HG02970 (cell line): ENCODE measurements around the gene NUDT7.

Experiments used
- ATAC-seq: cut with Tn5 transposase; IDR thresholded peaks from one replicate; pipeline ENCODE4 v1.9.1; 2021; ENCODE audit warnings: mild to moderate bottlenecking, moderate library complexity, moderate number of reproducible peaks; ENCODE audit not compliant: unreplicated experiment, low FRiP score

The NUDT7 gene

DNA sequence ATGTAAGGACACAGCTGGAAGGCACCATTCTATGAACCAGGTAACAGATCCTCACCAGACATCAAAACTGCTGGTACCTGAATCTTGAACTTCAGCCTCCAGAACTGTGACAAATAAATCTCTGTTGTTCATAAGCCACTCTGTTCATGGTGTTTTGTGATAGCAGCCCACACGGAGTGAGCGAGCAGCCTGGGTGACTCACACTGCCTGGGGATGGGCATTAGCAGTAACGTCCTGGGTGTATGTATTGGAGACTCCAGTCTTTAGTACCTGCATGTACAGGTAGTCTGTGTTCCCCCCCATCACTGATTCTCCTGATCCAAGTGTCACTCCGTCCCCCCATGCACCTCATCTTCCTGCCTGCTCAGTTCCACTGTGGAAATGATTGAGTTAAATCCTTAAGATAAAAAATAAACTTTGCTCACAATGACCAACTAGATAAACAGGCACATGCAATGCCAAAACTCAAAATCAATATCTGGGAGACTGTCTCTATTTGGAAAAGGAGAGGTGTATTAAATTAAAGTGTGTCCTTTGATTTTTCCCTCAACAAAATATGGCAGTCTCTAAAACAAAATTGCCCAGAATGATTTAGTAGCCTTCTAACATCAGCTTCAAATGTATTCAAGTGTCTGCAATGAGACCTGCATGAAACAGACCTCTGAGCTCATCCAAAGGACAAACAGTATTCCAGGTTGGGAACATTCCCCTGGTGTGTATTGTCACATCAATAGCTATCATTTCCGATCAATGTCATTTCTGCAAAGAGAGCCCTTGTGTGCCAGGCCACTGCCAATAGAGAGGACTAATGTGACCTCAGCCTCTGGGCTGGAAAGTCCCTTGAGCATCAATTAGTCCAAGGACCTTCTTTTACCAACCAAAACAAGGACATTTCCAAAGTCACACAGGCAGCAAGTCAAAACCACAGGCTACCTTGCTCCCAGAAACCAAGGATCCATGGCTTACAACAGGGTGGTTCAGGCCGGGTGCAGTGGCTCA lies 53.9 kb downstream of the NUDT7 start:
- ATAC-seq = no peak

DNA sequence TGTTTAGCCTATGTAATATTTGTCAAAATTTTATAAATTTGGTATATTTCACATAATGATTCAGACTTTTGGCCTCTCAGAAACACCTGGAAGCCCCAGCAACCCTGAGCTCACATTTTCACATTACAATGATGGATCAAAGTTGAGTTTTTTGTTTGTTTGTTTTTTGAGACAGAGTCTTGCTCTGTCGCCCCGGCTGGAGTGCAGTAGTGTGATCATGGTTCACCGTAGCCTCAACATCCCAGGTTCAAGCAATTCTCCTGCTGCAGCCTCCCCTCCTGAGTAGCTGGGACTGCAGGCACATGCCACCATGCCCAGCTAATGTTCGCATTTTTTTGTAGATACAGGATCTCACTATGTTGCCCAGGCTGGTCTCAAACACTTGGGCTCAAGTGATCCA lies 55.4 kb downstream of the NUDT7 start:
- ATAC-seq = no peak

DNA sequence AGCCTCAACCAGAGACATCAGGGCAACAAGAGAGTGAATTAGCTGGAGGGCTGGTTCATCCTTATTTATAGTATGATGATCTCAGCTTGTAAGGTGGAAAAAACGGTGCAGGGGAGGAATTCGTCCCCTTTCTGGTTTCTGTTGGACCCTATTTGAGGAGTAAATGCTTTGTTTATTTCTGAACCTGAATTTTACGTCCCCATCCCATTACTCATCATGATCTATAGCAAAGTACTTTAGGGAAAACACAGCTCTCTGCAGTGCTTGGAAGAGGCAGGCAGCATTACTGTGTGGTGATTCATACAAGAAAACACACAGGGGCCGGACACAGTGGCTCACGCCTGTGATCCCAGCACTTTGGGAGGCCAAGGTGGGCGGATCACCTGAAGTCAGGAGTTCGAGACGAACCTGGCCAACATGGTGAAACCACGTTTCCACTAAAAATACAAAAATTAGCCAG lies 58.1 kb downstream of the NUDT7 start:
- ATAC-seq = no peak

DNA sequence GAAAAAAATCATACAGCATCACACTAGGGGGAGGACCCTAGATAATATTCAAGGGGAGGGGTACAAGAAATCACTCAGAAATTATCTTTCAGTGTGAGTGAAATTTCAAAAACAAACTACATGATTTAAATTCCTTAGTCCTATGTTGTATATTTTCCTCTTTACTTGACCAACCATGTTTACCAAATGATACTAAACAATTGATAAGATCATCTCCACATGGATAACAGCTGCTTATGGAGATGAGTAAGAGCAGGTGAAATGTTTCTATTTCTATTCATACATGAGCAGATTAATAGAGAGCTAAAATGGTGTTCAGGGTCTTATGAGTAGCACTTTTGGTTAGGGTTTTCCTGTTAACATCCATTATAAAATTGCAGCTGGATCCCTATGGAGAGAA lies 58.8 kb downstream of the NUDT7 start:
- ATAC-seq = no peak

DNA sequence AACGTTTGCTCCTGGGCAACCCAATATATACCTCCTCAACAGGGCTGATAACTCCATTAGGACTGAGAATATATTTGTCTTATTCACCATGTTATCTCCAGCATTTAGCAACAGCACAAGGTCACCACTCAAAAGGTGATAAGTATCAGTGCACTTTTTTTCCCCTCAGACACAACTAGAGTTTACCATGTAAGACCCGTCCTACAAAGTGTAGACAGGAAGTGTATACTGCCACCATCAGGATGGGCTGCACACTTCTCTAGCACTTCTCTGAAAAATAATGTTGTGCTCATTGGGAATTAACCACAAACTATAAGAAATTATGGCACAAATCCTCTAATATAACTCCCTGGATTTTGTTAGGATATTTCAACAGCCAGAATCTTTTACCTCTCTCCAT lies 60.4 kb downstream of the NUDT7 start:
- ATAC-seq = no peak

DNA sequence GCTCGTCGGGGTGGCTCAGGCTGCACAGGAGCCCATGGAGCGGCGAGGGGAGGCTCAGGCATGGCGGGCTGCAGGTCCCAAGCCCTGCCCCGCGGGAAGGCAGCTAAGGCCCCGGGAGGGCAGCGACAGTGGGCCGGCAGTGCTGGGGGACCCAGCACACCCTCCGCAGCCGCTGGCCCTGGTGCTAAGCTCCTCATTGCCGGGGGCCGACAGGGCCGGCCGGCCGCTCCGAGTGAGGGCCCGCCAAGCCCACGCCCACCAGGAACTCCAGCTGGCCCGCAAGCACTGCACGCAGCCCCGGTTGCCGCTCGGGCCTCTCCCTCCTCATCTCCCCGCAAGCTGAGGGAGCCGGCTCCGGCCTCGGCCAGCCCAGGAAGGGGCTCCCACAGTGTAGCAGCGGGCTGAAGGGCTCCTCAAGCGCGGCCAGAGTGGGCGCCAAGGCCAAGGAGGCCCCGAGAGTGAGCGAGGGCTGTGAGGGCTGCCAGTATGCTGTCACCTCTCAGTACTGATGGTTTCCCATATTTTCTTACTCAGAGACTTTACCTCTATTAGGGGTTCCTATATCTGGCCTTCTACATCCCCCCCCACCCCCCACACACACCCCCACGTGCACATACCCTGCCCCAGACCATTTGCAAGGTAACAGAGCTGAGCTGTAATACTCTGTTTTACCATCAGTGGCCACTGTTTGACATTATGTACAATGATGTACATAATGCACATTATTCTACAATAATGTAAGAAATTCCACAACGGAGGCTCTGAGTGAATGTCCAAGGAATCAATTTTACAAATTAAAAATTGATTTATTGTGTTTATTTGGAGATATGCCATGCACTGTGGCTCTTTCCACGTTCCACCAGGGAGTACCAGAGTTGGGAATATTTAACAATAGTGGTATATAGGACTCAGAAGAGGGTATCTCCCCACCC lies 62.4 kb downstream of the NUDT7 start:
- ATAC-seq = no peak

DNA sequence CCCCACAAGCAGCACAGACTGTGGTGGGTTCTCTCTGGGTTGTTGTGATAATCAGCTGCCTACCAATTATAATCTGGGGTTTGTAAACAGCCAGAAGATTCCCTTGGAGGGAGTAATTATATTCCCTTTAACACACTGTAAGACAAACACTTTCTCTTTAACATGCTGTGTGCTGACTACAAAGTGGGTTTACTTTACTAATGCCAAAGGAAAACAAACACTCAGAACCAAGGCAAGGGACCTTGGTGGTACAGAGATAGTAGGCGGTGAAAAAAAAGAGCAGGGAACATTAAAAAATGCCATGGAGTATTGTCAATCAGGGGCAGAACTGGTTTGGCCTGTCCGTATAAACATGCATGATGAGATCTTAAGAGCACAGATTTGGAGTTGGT lies 63.1 kb downstream of the NUDT7 start:
- ATAC-seq = no peak

DNA sequence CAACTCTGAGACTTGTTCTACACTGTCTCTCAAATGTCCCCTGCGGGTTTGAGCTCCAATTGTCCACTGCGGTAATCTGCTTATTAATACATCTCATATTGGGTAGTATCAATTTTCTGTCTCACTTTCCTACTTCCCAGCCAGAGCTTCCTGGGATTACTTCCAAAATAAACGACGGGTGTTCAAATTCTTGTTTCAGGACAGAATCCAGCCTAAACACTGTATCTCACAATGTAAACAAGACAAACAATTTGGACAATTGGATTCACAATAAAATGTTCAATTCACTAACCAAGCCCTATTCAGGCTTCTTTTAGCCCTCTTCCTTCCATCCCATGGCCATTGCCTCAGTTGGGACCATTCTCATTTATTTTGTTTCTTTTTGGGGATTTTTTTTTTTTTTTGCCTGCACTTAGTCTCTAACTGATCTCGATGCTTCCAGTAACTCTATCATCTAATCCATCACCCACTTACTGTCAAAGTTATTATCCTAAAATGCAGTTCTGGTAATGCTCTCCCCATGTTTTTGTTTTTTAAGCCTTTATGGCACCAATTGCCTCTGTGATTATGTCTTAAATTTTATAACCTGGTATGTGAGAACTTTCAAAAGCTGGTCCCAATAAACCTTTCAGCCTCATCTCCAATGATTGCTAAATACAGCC lies 64.0 kb downstream of the NUDT7 start:
- ATAC-seq = no peak

DNA sequence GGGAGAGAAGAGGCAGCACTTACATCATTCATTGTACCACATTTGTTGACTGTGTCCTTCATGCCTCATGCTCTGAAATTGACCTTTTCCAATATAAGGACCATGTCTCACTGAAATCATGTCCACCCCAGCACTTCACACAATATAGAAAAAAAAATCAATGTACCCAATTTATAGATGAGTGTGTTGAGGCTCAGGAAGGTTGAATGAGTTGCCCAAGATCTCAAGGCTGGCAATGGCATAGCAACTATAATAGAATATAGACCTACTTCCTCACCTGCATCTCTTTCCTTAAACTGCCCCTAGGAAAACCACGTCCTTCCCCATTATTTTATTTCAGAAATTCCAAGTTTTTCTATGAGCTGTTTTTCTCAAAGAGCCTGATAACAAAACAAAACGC lies 65.1 kb downstream of the NUDT7 start:
- ATAC-seq = no peak

DNA sequence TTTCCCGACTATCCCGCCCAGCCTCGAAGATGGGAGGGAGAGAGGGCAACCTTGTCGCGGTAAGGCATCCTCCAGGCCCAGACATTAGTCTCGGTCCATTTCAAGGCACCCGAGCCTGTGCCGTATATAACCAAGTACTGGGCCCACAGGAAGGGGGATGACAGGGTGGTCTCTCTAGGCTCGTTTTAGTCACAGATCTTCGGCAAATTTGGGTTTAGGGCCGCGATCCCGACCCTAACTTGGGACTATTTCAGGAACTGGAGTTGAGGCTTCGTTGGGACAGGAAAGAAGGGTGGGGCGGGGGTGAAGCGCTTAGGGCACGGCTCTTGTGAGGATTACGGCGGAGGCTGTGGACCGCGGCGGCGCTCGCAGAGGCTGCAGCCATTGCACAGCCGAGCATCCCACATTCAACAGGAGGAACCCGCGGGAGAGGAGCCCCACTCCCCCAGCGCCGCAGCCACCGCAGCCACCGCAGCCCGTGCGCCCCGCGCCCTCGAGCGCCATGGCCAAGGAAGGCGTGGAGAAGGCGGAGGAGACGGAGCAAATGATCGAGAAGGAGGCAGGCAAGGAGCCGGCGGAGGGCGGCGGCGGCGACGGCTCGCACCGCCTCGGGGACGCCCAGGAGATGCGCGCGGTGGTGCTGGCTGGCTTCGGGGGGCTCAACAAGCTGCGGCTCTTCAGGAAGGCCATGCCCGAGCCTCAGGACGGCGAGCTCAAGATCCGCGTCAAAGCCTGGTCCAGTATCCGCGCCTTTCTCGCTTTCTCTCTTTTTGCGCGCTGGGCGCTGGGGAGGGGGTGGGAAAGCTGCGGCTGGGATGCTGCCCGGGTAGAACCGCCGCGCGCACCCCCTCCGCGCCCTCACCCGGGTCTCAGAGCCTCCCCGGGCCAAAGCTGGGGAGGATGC lies 66.1 kb downstream of the NUDT7 start, which contains the start of gene VAT1L:
Gene VAT1L, plus strand, starts transcription at position 384 of the 904 bp plus-strand sequence. Its CDS starts 119 bp downstream, at position 503.
- ATAC-seq = no peak

DNA sequence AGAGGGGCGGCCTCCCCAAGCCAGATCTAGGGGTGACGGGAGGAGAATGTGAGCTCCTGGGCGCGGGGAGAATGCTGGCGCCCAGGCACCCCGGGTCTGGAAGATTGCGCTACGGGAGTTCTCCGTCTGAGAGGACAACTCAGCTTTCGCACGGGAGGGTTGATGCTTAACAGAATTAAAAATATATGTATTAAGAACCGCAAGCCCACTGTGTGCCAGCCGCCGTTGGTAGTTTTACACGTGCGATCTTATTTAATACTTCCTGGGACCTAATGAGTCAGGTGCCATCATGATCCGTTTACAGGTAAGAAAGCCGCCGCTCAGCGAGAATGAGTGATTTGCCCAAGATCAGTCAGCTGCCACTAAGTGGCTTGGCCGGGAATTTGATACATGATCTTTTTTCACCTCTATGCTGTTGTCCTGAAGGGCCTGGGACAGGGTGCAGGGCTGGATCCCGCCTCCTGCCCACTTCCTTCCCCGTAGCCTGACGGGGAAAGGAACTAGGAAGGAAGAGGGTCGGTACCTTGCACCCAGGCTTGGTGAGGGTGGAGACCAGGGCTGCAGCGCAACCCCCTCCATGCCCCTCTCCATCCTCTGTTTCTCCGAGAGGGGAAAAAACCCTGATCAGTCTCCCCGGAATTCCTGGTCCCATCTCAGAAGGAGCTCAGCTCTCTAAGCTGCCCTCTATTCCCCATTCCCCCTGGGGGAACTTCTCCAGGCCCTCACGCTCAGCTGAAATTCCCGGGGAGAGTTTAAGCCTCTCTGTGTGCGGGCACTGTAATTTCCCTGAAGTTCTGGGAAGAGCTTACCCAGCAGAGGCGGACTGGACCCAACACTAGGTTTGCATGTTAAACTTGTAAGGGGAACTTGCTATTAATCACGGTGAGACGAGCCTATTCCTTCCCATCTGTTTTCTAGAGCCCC lies 67.0 kb downstream of the NUDT7 start:
- no peak for ATAC-seq

DNA sequence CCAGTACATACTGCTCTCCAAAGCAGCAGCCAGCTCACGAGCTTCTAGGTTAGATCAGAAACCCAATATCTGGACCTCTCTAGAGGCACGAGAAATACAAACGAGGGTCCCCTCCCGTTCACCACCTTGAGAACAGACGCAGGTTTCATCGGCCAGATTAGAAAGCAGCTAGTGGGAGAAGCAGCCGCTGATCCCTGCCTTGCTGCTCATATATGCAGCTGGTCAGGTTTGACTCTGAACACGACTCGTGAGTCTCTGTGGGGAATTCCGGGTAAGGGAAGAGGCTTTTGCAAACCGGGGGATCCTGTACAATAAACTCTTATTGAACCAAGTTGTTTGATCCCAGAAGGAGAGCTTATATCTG lies 67.7 kb downstream of the NUDT7 start:
- ATAC-seq = no peak

DNA sequence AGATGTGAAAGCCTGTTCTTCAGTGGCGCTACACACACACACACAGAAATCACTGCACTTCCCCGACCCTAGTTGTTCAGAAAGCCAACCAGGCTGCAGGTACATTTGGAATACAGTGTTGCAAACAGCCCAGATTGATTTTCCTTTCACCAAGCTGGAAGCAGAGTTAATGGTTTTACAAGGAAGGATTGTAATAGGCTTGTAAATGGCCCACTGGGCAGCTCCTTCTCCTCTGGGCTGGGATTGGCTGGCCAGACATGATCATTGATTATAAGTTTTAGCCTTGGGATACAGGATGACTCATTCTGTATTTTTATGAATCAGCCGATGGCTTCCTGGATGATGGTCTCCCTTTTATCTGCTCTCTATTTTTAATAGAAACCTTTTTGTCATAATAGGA lies 68.6 kb downstream of the NUDT7 start:
- no peak for ATAC-seq
